PC-3 (cell line): ENCODE data around the gene RAET1L. TPM values are rescaled to one million over a fixed set of nuclear protein-coding genes. Genes with fewer than 3 reads are reported as not detected.
A peak's percentile ranks its signal among the peaks of the same experiment; 100 is the strongest.
"Not testable (repeated sequence)": the region's sequence is repeated elsewhere in the genome, so short reads cannot be mapped to it uniquely, and the experiment has no call there.

ENCODE experiments used
- ATAC-seq: fragments of 200-7000 bp; cut with Tn5 transposase; 2 replicates; pipeline ENCODE4 v1.9.1; 2020; ENCODE audit warnings: mild to moderate bottlenecking, moderate library complexity
- BruUV-seq: library from RNA; stranded (reverse); fragments of 400-500 nt; replicated peaks from 2 replicates; lab custom pipeline; 2021; lab: Mats Ljungman, UMichigan
- CTCF ChIA-PET: fragments of 300-600 bp; sonication (Branson Sonifier 250); formaldehyde crosslinking; loops from one replicate; lab custom pipeline; 2022; ENCODE audit warnings: antibody characterized with exemption; lab: Charles Lee
- POLR2A ChIA-PET: fragments of 300-600 bp; sonication (Branson Sonifier 250); formaldehyde crosslinking; loops from one replicate; lab custom pipeline; 2022; ENCODE audit warnings: antibody characterized with exemption; ENCODE audit not compliant: unreplicated experiment; lab: Charles Lee
- DNase-seq: peaks from one replicate; pipeline ENCODE4 v3.0.0-alpha.2; 2015
- H2AFZ ChIP-seq: fragments of 300-600 bp; sonication (generic); 2 replicates; pipeline ENCODE4 v1.6.0; 2016; ENCODE audit warnings: antibody characterized with exemption, low read length
- H3F3A ChIP-seq: fragments of 300-600 bp; sonication (generic); one replicate; pipeline ENCODE4 v1.6.0; 2017; ENCODE audit warnings: antibody characterized with exemption, low read length, control low read depth, mild to moderate bottlenecking; ENCODE audit not compliant: unreplicated experiment
- H3K27ac ChIP-seq: fragments of 300-600 bp; sonication (generic); 2 replicates; pipeline ENCODE4 v1.5.1; 2016; ENCODE audit warnings: mild to moderate bottlenecking, low read length
- H3K27me3 ChIP-seq: fragments of 300-600 bp; sonication (generic); 2 replicates; pipeline ENCODE4 v1.6.1; 2016; ENCODE audit warnings: low read length, mixed read lengths
- H3K36me3 ChIP-seq: fragments of 300-600 bp; sonication (generic); 2 replicates; pipeline ENCODE4 v1.6.1; 2016; ENCODE audit warnings: low read depth, mixed run types, low read length, mixed read lengths
- H3K4me1 ChIP-seq: fragments of 300-600 bp; sonication (generic); 2 replicates; pipeline ENCODE4 v1.5.1; 2016; ENCODE audit warnings: low read length; ENCODE audit not compliant: insufficient read depth
- H3K4me2 ChIP-seq: fragments of 300-600 bp; sonication (generic); 2 replicates; pipeline ENCODE4 v1.6.0; 2016; ENCODE audit warnings: low read length
- H3K4me3 ChIP-seq: fragments of 300-600 bp; sonication (generic); 2 replicates; pipeline ENCODE4 v1.5.1; 2016; ENCODE audit warnings: mild to moderate bottlenecking, low read length, mixed read lengths
- H3K79me2 ChIP-seq: fragments of 300-600 bp; sonication (generic); 2 replicates; pipeline ENCODE4 v1.6.1; 2017; ENCODE audit warnings: low read length, mixed read lengths
- H3K9ac ChIP-seq: fragments of 300-600 bp; sonication (generic); 2 replicates; pipeline ENCODE4 v1.6.0; 2016; ENCODE audit warnings: mild to moderate bottlenecking, low read length
- H3K9me2 ChIP-seq: fragments of 300-600 bp; sonication (generic); replicated peaks from 2 replicates; pipeline ENCODE4 v1.6.1; 2016; ENCODE audit warnings: mixed run types, low read length, mixed read lengths
- H3K9me3 ChIP-seq: fragments of 300-600 bp; sonication (generic); 2 replicates; pipeline ENCODE4 v1.6.1; 2016; ENCODE audit warnings: low read length, mixed read lengths
- H4K20me1 ChIP-seq: fragments of 300-600 bp; sonication (generic); 2 replicates; pipeline ENCODE4 v1.6.1; 2016; ENCODE audit warnings: low read length, mixed read lengths
- EZH2 ChIP-seq: fragments of 300-600 bp; sonication (generic); IDR thresholded peaks from one replicate; pipeline ENCODE4 v1.6.1; 2017; ENCODE audit warnings: antibody characterized with exemption, mild to moderate bottlenecking, low read length; ENCODE audit not compliant: unreplicated experiment
- EZH2phosphoT487 ChIP-seq: fragments of 300-600 bp; sonication (generic); IDR thresholded peaks from 2 replicates; pipeline ENCODE4 v1.6.1; 2018; ENCODE audit warnings: mild to moderate bottlenecking, antibody characterized with exemption, low read length, borderline replicate concordance
- intact Hi-C: fragments of 100-400 bp; cut with micrococcal nuclease; formaldehyde crosslinking; loops from 2 replicates; pipeline ENCODE4 v1.9.0; 2023
- total RNA-seq: library from RNA; depleted of rRNA; stranded (reverse); fragments of >200 nt; gene quantifications from 2 replicates; pipeline ENCODE4 v1.2.3, GENCODE V29; 2014
- TF ChIP-seq, protein P1 (sequence below): fragments of 300-600 bp; sonication (generic); conservative IDR thresholded peaks from 2 replicates; pipeline ENCODE4 v1.5.1; 2017; ENCODE audit warnings: antibody characterized with exemption, low read depth, mild to moderate bottlenecking, low read length

The RAET1L gene
- total RNA-seq, 1 experiment from 2014 or later: 3.6 TPM

DNA sequence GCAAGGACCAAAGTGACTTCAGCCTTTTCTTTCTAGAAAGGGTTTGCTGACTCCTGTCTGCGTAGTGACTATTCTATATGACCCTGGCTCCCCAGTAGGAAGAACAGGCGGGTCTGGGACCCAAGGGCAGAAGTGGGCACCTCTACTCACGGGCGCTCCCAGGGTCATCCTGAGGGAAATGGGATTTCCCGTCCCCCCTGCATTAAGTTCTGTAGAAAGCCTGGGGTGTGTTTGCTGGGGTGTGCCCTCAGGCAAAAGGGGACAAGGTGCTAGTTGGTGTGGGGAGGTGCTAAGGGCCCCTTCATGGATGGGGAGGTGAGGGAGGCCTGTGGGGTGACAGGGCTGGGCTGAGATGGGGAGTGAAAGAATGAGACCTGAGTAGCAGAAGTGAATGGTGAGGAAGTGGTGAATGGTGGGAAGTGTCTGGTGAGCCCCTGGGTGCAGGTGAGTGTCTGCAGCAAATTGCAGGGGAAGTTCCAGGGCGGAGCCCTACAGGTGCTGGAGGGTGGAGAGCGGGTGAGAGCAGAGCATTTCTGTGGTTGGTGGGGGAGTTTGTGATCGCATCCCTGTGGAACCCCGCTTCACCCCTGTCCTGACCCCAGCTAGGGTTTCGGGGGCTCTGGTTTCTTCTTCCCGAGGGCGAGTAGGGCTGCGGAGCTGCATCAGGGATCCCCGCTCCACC lies 21.1 kb downstream of the RAET1L start:
- H3K36me3 ChIP-seq: no peaks in the 10 kb centered on the region
- H3K4me2 ChIP-seq: peak overlapping the region; percentile 90
- no peak for ATAC-seq
- H3K9me3 ChIP-seq: no peaks in the 10 kb centered on the region
- peaks cover 9% of the 10 kb centered on the region for H3K4me1 ChIP-seq
- TF ChIP-seq, protein P1, sequence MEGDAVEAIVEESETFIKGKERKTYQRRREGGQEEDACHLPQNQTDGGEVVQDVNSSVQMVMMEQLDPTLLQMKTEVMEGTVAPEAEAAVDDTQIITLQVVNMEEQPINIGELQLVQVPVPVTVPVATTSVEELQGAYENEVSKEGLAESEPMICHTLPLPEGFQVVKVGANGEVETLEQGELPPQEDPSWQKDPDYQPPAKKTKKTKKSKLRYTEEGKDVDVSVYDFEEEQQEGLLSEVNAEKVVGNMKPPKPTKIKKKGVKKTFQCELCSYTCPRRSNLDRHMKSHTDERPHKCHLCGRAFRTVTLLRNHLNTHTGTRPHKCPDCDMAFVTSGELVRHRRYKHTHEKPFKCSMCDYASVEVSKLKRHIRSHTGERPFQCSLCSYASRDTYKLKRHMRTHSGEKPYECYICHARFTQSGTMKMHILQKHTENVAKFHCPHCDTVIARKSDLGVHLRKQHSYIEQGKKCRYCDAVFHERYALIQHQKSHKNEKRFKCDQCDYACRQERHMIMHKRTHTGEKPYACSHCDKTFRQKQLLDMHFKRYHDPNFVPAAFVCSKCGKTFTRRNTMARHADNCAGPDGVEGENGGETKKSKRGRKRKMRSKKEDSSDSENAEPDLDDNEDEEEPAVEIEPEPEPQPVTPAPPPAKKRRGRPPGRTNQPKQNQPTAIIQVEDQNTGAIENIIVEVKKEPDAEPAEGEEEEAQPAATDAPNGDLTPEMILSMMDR: no peak
- no peak for TF ChIP-seq EZH2phosphoT487
- TF ChIP-seq EZH2: no peak
- BruUV-seq: no TSS peak
- no peaks in the 10 kb centered on the region for H4K20me1 ChIP-seq
- CTCF ChIA-PET: no interaction called here
- H3K9me2 ChIP-seq: no peaks in the 10 kb centered on the region
- no peak overlapping the region for H3K9ac ChIP-seq
- no peak overlapping the region for H3K27ac ChIP-seq
- POLR2A ChIA-PET: no interaction called here
- no peak for DNase-seq
- peak overlapping the region; percentile 86 for H3K4me3 ChIP-seq
- no peaks in the 10 kb centered on the region for H3K79me2 ChIP-seq
- intact Hi-C loops: loop anchor here (2.0 kb wide), 2 partner anchors 65 to 331 kb away; partner anchors contain the start of gene ULBP3
- H3F3A ChIP-seq: no peaks in the 10 kb centered on the region
- peak overlapping the region; percentile 93; the same call in 1 of the 2 replicates for H2AFZ ChIP-seq
- H3K27me3 ChIP-seq: no peaks in the 10 kb centered on the region

DNA sequence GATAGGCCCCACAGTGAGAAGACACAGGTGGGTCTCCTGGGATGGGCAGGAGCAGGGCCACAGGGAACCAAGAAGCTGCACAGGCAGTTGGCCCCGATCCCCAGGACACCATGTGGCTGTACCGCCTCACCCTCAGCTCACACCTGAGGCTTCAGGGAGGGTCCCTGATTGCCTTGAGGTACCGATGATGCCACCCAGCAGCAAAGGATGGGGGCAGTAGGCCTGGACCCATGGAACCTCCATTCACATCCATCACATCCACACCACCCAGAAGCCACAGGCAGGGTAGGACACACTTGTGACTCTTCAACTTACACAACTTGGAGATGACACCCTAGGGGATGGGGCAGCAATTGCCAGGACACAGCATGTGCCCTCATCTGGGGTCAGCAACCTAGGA lies 21.7 kb downstream of the RAET1L start:
- H3K9me2 ChIP-seq, POLR2A ChIA-PET, H3F3A ChIP-seq, ATAC-seq, DNase-seq, H3K4me1 ChIP-seq, H3K27ac ChIP-seq, H2AFZ ChIP-seq, H3K79me2 ChIP-seq, CTCF ChIA-PET, H3K4me3 ChIP-seq, H3K27me3 ChIP-seq, intact Hi-C loops, BruUV-seq, H3K9ac ChIP-seq, H3K9me3 ChIP-seq, H4K20me1 ChIP-seq, H3K36me3 ChIP-seq, H3K4me2 ChIP-seq: not testable (repeated sequence)

- H3K79me2 ChIP-seq: no peaks in the 10 kb centered on the region
- intact Hi-C loops: no loop called here
- H3K9me2 ChIP-seq: no peaks in the 10 kb centered on the region
- H3K4me1 ChIP-seq: no peaks in the 10 kb centered on the region; the same call in 1 of the 2 replicates
- H3K4me2 ChIP-seq: no peak overlapping the region
- ChIA-PET CTCF (no interaction called here), POLR2A (no interaction called here)
- H3K27ac ChIP-seq: no peak overlapping the region
- no peaks in the 10 kb centered on the region for H4K20me1 ChIP-seq
- H3K4me3 ChIP-seq: no peak overlapping the region
- ATAC-seq (no peak), DNase-seq (no peak)
- no peak overlapping the region for H2AFZ ChIP-seq
- H3K9me3 ChIP-seq: no peaks in the 10 kb centered on the region
- H3K27me3 ChIP-seq: no peaks in the 10 kb centered on the region
- no peaks in the 10 kb centered on the region for H3F3A ChIP-seq
- no TSS peak for BruUV-seq
- no peak for TF ChIP-seq EZH2phosphoT487
- no peak for TF ChIP-seq EZH2
- TF ChIP-seq, protein P1: no peak
- no peak overlapping the region for H3K9ac ChIP-seq
- H3K36me3 ChIP-seq: no peaks in the 10 kb centered on the region
Observed at GRCh38 chr6:150002710-150003109, 22.6 kb downstream of the RAET1L start.
